ENCODE results near the gene MCM10.

GRCh38 chr10:13117841-13118783, 43.2 kb upstream of the MCM10 start:
- TF ChIP-seq CTCF (IDR thresholded peaks at IDR 0.05; ENCODE audit: low read depth, low read length, poor library complexity, severe bottlenecking) (no peak), EZH2phosphoT487 (IDR thresholded peaks at IDR 0.05; ENCODE audit: borderline replicate concordance, low read length) (no peak)
